ENCODE data around the gene PPP1R12B.
A peak's percentile ranks its signal among the peaks of the same experiment; 100 is the strongest.
"Not testable (repeated sequence)": the region's sequence is repeated elsewhere in the genome, so short reads cannot be mapped to it uniquely, and the experiment has no call there.

Gene PPP1R12B

GRCh38 chr1:202552615-202553014 lies 204.1 kb downstream of the PPP1R12B start:
- not testable (repeated sequence) for DNase-seq

- not testable (repeated sequence) for DNase-seq
Measured at GRCh38 chr1:202553078-202553477, 204.6 kb downstream of the PPP1R12B start.

- DNase-seq, result peak in 1 of 56 donors; percentile 17
Measured at GRCh38 chr1:202553560-202554038, 205.1 kb downstream of the PPP1R12B start.

- DNase-seq, result not testable (repeated sequence)
Measured at GRCh38 chr1:202554619-202555018, 206.1 kb downstream of the PPP1R12B start.

- not testable (repeated sequence) for DNase-seq
Measured at GRCh38 chr1:202556037-202556436, 207.5 kb downstream of the PPP1R12B start.

- not testable (repeated sequence) for DNase-seq
Measured at GRCh38 chr1:202557662-202558061, 209.2 kb downstream of the PPP1R12B start.

GRCh38 chr1:202561240-202561639 lies 212.7 kb downstream of the PPP1R12B start:
- no peak for DNase-seq

GRCh38 chr1:202561726-202562443 lies 213.4 kb downstream of the PPP1R12B start:
- DNase-seq, result no peak

GRCh38 chr1:202562444-202563060 lies 214.1 kb downstream of the PPP1R12B start:
- no peak for DNase-seq

- no peak for DNase-seq
Measured at GRCh38 chr1:202563818-202564217, 215.3 kb downstream of the PPP1R12B start.

- DNase-seq, result no peak
Measured at GRCh38 chr1:202564958-202565495, 216.5 kb downstream of the PPP1R12B start.

- DNase-seq, result no peak
Measured at GRCh38 chr1:202565890-202566602, 217.5 kb downstream of the PPP1R12B start.

- DNase-seq, result no peak
Measured at GRCh38 chr1:202567738-202568137, 219.2 kb downstream of the PPP1R12B start.

GRCh38 chr1:202568410-202568809 lies 219.9 kb downstream of the PPP1R12B start:
- DNase-seq, result no peak

- DNase-seq, result peak in 1 of 56 donors; percentile 12
Measured at GRCh38 chr1:202568826-202569225, 220.3 kb downstream of the PPP1R12B start.

- no peak for DNase-seq
Measured at GRCh38 chr1:202569393-202570322, 221.2 kb downstream of the PPP1R12B start.

GRCh38 chr1:202571719-202572339 lies 223.3 kb downstream of the PPP1R12B start:
- peak in 8 of 56 donors; percentile 8 to 56 (median 28) for DNase-seq

- no peak for DNase-seq
Measured at GRCh38 chr1:202572867-202573266, 224.4 kb downstream of the PPP1R12B start.

GRCh38 chr1:202575918-202576653 lies 227.6 kb downstream of the PPP1R12B start:
- DNase-seq, result no peak

Measured in amygdala (tissue), 56 donors.